GM23338 (cell line): ENCODE data around the gene KCTD4. TPM values are rescaled to one million over a fixed set of nuclear protein-coding genes. Genes with fewer than 3 reads are reported as not detected.

ENCODE experiments used
- ATAC-seq: fragments of 200-7000 bp; cut with Tn5 transposase; 3 replicates; pipeline ENCODE4 v1.9.1; 2020
- DNase-seq: peaks from one replicate; pipeline ENCODE4 v3.0.0-alpha.2; 2015; ENCODE audit warnings: low spot score
- H2AFZ ChIP-seq: fragments of 200-600 bp; sonication (generic); 2 replicates; pipeline ENCODE4 v1.8.0; 2016; ENCODE audit warnings: antibody characterized with exemption, mild to moderate bottlenecking, moderate library complexity
- H3F3A ChIP-seq: fragments of 200-600 bp; sonication (generic); replicated peaks from 2 replicates; pipeline ENCODE4 v1.8.0; 2017; ENCODE audit warnings: antibody characterized with exemption, mixed run types, low read depth
- H3K27ac ChIP-seq: fragments of 200-600 bp; sonication (generic); 2 replicates; pipeline ENCODE4 v1.6.1; 2016; ENCODE audit warnings: low read depth
- H3K27me3 ChIP-seq: fragments of 200-600 bp; sonication (generic); 2 replicates; pipeline ENCODE4 v1.8.0; 2016; ENCODE audit warnings: mild to moderate bottlenecking, mixed run types, moderate library complexity; ENCODE audit not compliant: insufficient read depth
- H3K36me3 ChIP-seq: fragments of 200-600 bp; sonication (generic); 2 replicates; pipeline ENCODE4 v1.8.0; 2016; ENCODE audit warnings: mild to moderate bottlenecking; ENCODE audit not compliant: insufficient read depth
- H3K4me1 ChIP-seq: fragments of 200-600 bp; sonication (generic); 2 replicates; pipeline ENCODE4 v1.8.0; 2016; ENCODE audit warnings: mild to moderate bottlenecking, moderate library complexity; ENCODE audit not compliant: insufficient read depth
- H3K4me2 ChIP-seq: fragments of 200-600 bp; sonication (generic); 2 replicates; pipeline ENCODE4 v1.7.1; 2017; ENCODE audit warnings: mixed run types
- H3K4me3 ChIP-seq: fragments of 200-600 bp; sonication (generic); 2 replicates; pipeline ENCODE4 v1.6.1; 2016; ENCODE audit warnings: mixed run types
- H3K79me2 ChIP-seq: fragments of 200-600 bp; sonication (generic); replicated peaks from 2 replicates; pipeline ENCODE4 v1.8.0; 2017; ENCODE audit warnings: mild to moderate bottlenecking; ENCODE audit not compliant: insufficient read depth
- H3K9me2 ChIP-seq: fragments of 200-600 bp; sonication (generic); 2 replicates; pipeline ENCODE4 v1.8.0; 2017; ENCODE audit not compliant: insufficient read depth
- H4K20me1 ChIP-seq: fragments of 200-600 bp; sonication (generic); replicated peaks from 2 replicates; pipeline ENCODE4 v1.8.0; 2017; ENCODE audit warnings: mild to moderate bottlenecking; ENCODE audit not compliant: insufficient read depth
- H3K27ac Mint-ChIP-seq: 2 replicates; pipeline ENCODE4 v1.8.0; 2020; ENCODE audit warnings: inconsistent platforms, mild to moderate bottlenecking, moderate library complexity, mixed read lengths
- H3K27me3 Mint-ChIP-seq: 3 replicates; pipeline ENCODE4 v1.8.0; 2022; ENCODE audit warnings: low read depth, mild to moderate bottlenecking, moderate library complexity, mixed read lengths, inconsistent platforms; ENCODE audit not compliant: insufficient read depth, poor library complexity
- H3K36me3 Mint-ChIP-seq: 3 replicates; pipeline ENCODE4 v1.8.0; 2021; ENCODE audit warnings: low read depth, mild to moderate bottlenecking, inconsistent platforms, moderate library complexity, mixed read lengths
- H3K4me1 Mint-ChIP-seq: 3 replicates; pipeline ENCODE4 v1.8.0; 2020; ENCODE audit warnings: mild to moderate bottlenecking, inconsistent platforms, mixed read lengths
- H3K4me3 Mint-ChIP-seq: 3 replicates; pipeline ENCODE4 v1.8.0; 2021; ENCODE audit warnings: moderate library complexity, mild to moderate bottlenecking, inconsistent platforms, mixed read lengths
- H3K9me3 Mint-ChIP-seq: 3 replicates; pipeline ENCODE4 v1.8.0; 2020; ENCODE audit warnings: moderate library complexity, mild to moderate bottlenecking, inconsistent platforms, mixed read lengths
- CREB1 ChIP-seq: fragments of 250-450 bp; sonication (Bioruptor Pico); IDR thresholded peaks from 2 replicates; pipeline ENCODE4 v1.5.0; 2020; ENCODE audit warnings: low read depth, mild to moderate bottlenecking, moderate library complexity
- CTCF ChIP-seq, 2 experiments: fragments of 200-600 bp in 1 of 2; sonication (generic) in 1 of 2; conservative IDR thresholded peaks; 2 replicates each; pipeline versions ENCODE4 v1.5.1 to v1.6.1; 2016 to 2017; ENCODE audit warnings: antibody characterized with exemption in 2 of 2, low read depth in 2 of 2, mild to moderate bottlenecking in 2 of 2, moderate library complexity in 1 of 2
- ETS1 ChIP-seq: IDR thresholded peaks from 2 replicates; pipeline ENCODE4 v1.6.1; 2016; ENCODE audit warnings: antibody characterized with exemption
- EZH2 ChIP-seq: fragments of 200-600 bp; sonication (generic); IDR thresholded peaks from one replicate; pipeline ENCODE4 v1.8.0; 2017; ENCODE audit warnings: antibody characterized with exemption, mild to moderate bottlenecking, low read depth; ENCODE audit not compliant: unreplicated experiment
- EZH2phosphoT487 ChIP-seq: fragments of 200-600 bp; sonication (generic); IDR thresholded peaks from one replicate; pipeline ENCODE4 v1.8.1; 2018; ENCODE audit warnings: antibody characterized with exemption; ENCODE audit not compliant: unreplicated experiment
- JUNB ChIP-seq: IDR thresholded peaks from one replicate; pipeline ENCODE4 v1.6.1; 2016; ENCODE audit warnings: antibody characterized with exemption; ENCODE audit not compliant: unreplicated experiment
- NANOG ChIP-seq: IDR thresholded peaks from 2 replicates; pipeline ENCODE4 v1.6.1; 2016; ENCODE audit warnings: antibody characterized with exemption, borderline replicate concordance
- POLR2AphosphoS5 ChIP-seq: IDR thresholded peaks from 2 replicates; pipeline ENCODE4 v1.6.1; 2016; ENCODE audit warnings: antibody characterized with exemption, low read depth
- REST ChIP-seq: IDR thresholded peaks from one replicate; pipeline ENCODE4 v1.6.1; 2018; ENCODE audit warnings: antibody characterized with exemption; ENCODE audit not compliant: unreplicated experiment
- STAT1 ChIP-seq: IDR thresholded peaks from one replicate; pipeline ENCODE4 v1.6.1; 2016; ENCODE audit warnings: antibody characterized with exemption; ENCODE audit not compliant: unreplicated experiment
- ZNF114 ChIP-seq: fragments of 250-450 bp; sonication (Bioruptor Pico); IDR thresholded peaks from 2 replicates; pipeline ENCODE4 v1.5.0; 2020; ENCODE audit warnings: mild to moderate bottlenecking, moderate library complexity
- ZNF331 ChIP-seq: fragments of 250-450 bp; sonication (Bioruptor Pico); IDR thresholded peaks from 2 replicates; pipeline ENCODE4 v1.5.0; 2020; ENCODE audit warnings: low read depth, mild to moderate bottlenecking, moderate library complexity
- ZNF462 ChIP-seq: fragments of 250-450 bp; sonication (Bioruptor Pico); IDR thresholded peaks from 2 replicates; pipeline ENCODE4 v1.5.0; 2020; ENCODE audit warnings: mild to moderate bottlenecking, moderate library complexity
- polyA plus RNA-seq: library from polyadenylated mRNA; unstranded; fragments of >200 nt; fragmentation: Nextera tagmentation; extraction: Ambion mirVana; gene quantifications from 2 replicates; pipeline ENCODE4 v1.2.1, GENCODE V29; 2016
- total RNA-seq: library from RNA; depleted of rRNA; stranded (reverse); fragments of >200 nt; shearing (Covaris generic); gene quantifications from 2 replicates; pipeline ENCODE4 v1.2.3, GENCODE V29; 2014

The KCTD4 gene
- total and polyA plus RNA-seq, 2 experiments from 2014 or later, result 0.24 TPM; not detected in 1

- Histone ChIP-seq H3K79me2 (peaks cover 17% of the 10 kb centered on the region; the same call in 1 of the 2 replicates), H2AFZ (no peak overlapping the region), H3K4me2 (no peak overlapping the region), H3K9me2 (no peaks in the 10 kb centered on the region), H3K36me3 (no peaks in the 10 kb centered on the region), H4K20me1 (no peaks in the 10 kb centered on the region), H3K27me3 (no peaks in the 10 kb centered on the region), H3K4me1 (no peaks in the 10 kb centered on the region), H3K27ac (no peak overlapping the region), H3F3A (no peaks in the 10 kb centered on the region), H3K4me3 (no peak overlapping the region)
- DNase-seq, result no peak
- no peaks in the 10 kb centered on the region for H3K9me3 Mint-ChIP-seq
- H3K27me3 Mint-ChIP-seq, result peaks cover 3% of the 10 kb centered on the region
- H3K36me3 Mint-ChIP-seq, result no peaks in the 10 kb centered on the region
- no peak overlapping the region for H3K27ac Mint-ChIP-seq
- H3K4me3 Mint-ChIP-seq, result no peak overlapping the region
- TF ChIP-seq EZH2phosphoT487 (no peak), POLR2AphosphoS5 (no peak), REST (no peak), CREB1 (CRISPR knock-in tag) (no peak), ZNF331 (CRISPR knock-in tag) (no peak), EZH2 (no peak), ZNF114 (no peak), STAT1 (no peak), ZNF462 (CRISPR knock-in tag) (no peak), JUNB (no peak), NANOG (no peak), CTCF (conservative IDR thresholded peaks at IDR 0.05; ENCODE audit: low read depth in 2 of 2) (no peak), ETS1 (no peak)
- no peak for ATAC-seq
- H3K4me1 Mint-ChIP-seq, result peaks cover 11% of the 10 kb centered on the region
These were observed 39.3 kb upstream of the KCTD4 start for GRCh38 chr13:45240143-45240542.
